Central memory CD4-positive, alpha-beta T cell (primary cell): ENCODE results near the gene ALG12.

Experiments
- DNase-seq: peaks from one replicate; pipeline ENCODE4 v3.0.0; 2022

ALG12 gene

DNA sequence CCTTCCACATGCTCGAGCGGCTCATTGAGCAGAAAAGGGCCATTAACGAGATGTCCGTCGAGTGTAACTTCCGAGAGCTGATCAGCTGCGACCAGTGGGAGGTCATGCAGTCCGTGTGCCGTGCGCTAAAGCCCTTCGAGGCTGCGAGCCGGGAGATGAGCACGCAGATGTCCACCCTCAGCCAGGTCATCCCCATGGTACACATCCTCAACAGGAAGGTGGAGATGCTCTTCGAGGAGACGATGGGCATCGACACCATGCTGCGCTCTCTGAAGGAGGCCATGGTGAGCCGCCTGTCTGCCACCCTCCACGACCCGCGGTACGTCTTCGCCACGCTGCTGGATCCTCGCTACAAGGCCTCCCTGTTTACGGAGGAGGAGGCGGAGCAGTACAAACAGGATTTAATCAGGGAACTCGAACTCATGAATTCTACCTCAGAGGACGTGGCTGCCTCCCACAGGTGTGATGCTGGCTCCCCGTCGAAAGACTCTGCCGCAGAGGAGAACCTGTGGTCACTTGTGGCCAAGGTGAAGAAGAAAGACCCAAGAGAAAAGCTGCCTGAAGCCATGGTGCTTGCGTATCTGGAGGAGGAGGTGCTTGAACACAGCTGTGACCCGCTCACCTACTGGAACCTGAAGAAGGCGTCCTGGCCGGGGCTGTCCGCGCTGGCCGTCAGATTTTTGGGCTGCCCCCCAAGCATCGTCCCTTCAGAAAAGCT lies 31.7 kb downstream of the ALG12 start:
- no peak for DNase-seq

DNA sequence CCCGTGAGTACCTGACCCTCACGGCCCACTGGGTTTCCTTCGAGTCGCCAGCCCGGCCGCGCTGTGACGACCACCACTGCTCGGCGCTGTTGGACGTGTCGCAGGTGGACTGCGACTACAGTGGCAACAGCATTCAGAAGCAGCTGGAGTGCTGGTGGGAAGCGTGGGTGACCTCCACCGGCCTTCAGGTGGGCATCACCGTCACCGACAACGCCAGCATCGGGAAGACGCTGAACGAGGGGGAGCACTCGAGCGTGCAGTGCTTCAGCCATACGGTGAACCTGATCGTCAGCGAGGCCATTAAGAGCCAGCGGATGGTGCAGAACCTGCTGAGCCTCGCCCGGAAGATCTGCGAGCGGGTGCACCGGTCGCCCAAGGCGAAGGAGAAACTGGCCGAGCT lies 32.4 kb downstream of the ALG12 start:
- no peak for DNase-seq

GRCh38 chr22:49885281-49885680 lies 33.0 kb downstream of the ALG12 start:
- DNase-seq = no peak

DNA sequence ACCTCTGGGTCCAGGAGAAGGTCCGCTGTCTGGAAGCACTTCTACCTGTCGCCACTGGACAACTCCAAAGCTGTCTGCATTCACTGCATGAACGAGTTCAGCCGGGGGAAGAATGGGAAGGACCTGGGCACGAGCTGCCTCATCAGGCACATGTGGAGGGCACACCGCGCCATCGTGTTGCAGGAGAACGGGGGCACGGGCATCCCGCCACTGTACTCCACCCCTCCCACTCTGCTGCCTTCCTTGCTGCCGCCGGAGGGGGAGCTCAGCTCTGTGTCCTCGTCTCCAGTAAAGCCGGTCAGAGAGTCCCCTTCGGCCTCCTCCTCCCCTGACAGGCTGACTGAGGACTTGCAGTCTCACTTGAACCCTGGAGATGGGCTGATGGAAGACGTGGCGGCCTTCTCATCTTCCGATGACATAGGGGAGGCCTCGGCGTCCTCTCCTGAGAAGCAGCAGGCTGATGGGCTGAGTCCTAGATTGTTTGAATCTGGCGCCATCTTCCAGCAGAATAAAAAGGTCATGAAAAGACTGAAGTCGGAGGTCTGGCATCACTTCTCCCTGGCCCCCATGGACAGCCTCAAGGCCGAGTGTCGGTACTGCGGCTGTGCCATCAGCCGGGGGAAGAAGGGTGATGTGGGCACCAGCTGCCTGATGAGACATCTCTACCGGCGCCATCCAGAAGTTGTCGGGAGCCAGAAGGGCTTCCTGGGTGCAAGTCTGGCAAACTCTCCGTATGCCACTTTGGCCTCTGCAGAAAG lies 33.6 kb downstream of the ALG12 start:
- no peak for DNase-seq

DNA sequence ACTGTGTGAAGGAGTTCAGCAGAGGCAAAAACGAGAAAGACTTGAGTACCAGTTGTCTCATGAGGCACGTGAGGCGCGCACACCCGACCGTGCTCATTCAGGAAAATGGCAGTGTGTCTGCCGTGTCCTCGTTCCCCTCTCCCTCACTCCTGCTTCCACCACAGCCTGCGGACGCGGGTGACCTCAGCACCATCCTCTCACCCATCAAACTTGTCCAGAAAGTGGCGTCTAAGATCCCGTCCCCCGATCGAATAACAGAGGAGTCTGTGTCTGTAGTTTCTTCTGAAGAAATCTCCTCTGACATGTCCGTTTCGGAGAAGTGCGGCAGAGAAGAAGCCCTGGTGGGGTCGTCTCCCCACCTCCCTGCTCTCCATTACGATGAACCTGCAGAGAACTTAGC lies 34.2 kb downstream of the ALG12 start:
- DNase-seq = no peak

- DNase-seq = no peak
These were observed 35.0 kb downstream of the ALG12 start for GRCh38 chr22:49883294-49883640.

GRCh38 chr22:49882519-49883293 lies 35.5 kb downstream of the ALG12 start:
- no peak for DNase-seq

- no peak for DNase-seq
These were observed 36.4 kb downstream of the ALG12 start for GRCh38 chr22:49881856-49882255.

DNA sequence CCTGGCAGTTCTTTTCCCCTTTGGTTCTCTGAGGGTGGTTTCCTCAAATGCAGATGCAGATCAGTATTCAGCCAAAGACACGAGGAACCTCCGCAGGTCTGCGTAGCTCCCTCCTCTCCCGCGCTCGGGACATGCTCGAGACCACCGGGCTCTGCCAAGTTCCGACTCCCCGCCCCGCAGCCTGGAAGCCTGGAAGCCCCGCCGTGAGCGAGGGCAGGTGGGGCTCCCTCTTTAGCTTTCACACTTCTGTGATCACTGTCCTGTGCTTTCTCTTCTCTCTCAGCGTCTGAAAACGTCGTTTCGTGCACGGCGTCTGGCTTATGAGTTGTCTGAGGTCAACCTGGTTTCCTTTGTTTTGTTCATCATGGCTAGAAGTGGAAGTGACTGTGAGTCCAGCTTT lies 38.0 kb downstream of the ALG12 start:
- no peak for DNase-seq

- DNase-seq = no peak
These were observed 38.4 kb downstream of the ALG12 start for GRCh38 chr22:49879871-49880270.

DNA sequence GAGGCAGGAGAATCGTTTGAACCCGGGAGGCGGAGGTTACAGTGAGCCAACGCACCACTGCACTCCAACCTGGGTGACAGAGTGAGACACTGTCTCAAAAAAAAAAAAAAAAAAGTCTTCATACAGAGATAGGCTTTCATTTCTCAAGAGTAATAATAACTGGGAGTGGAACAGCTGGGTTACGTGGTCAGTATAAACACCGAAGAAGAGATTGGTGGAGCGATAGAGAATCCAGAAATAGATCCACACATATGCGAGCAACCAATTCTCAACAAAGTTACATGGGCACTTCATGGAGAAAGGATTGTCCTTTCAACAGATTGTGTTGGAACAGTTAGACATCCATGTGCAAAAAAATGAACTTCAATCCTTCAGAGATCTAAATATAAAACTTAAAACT lies 40.0 kb downstream of the ALG12 start:
- no peak for DNase-seq

- DNase-seq = no peak
These were observed 40.6 kb downstream of the ALG12 start for GRCh38 chr22:49877642-49878041.

- DNase-seq = no peak
These were observed 44.9 kb downstream of the ALG12 start for GRCh38 chr22:49873228-49873940.

DNA sequence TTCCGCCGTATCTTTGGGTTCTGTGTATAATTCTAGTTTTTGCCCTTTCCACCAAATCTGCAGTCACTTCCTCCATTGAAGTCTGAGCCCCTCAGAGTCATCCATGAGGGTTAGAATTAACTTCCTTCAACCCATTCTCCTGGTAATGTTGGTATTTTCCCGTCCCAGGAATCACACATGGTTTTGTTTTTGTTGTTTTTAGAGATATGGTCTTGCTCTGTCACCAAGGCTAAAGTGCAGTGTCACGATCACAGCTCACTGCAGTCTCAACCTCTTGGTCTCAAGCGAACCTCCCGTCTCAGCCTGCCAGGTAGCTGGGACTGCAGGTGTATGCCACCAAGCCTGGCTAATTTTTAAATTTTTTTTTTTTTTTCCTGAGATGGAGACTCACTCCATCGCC lies 45.9 kb downstream of the ALG12 start:
- no peak for DNase-seq

- no peak for DNase-seq
These were observed 46.8 kb downstream of the ALG12 start for GRCh38 chr22:49871482-49871881.

GRCh38 chr22:49869845-49870712 lies 48.2 kb downstream of the ALG12 start:
- DNase-seq = peak; percentile 78

DNA sequence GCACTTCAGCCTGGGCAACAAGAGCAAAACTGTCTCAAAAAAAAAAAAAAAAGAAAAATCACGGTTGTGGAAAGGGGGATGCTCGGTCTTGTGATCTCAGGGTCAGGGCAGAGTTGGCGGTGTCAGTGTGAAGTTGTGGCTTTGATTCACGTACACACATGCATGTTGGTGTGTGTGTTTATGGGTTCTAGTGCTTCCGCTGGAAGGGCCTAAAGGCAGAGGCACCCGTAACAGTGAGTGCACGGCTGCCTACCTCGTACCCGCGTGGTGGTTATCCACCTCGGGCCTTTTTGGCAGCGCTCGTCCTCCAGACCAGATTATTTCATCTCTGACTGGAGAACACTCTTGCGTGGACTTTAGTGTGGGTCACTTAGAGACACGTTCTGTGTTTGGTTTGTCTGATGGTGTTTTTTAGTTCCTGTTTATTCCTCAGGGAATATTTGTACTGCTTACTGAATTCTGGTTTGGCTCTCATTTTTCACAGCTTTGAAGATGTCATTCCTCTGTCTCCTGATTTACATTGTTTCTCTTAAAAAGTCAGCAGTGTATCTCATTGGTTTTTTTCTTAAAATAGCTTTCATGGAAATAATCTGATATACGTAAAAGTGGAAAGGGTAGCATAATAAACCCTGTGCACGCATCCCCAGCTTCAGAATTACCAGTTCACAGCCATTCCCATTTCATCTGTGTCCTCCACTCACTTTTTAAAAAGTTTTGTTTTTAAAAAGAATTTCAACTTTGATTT lies 49.0 kb downstream of the ALG12 start:
- no peak for DNase-seq

DNA sequence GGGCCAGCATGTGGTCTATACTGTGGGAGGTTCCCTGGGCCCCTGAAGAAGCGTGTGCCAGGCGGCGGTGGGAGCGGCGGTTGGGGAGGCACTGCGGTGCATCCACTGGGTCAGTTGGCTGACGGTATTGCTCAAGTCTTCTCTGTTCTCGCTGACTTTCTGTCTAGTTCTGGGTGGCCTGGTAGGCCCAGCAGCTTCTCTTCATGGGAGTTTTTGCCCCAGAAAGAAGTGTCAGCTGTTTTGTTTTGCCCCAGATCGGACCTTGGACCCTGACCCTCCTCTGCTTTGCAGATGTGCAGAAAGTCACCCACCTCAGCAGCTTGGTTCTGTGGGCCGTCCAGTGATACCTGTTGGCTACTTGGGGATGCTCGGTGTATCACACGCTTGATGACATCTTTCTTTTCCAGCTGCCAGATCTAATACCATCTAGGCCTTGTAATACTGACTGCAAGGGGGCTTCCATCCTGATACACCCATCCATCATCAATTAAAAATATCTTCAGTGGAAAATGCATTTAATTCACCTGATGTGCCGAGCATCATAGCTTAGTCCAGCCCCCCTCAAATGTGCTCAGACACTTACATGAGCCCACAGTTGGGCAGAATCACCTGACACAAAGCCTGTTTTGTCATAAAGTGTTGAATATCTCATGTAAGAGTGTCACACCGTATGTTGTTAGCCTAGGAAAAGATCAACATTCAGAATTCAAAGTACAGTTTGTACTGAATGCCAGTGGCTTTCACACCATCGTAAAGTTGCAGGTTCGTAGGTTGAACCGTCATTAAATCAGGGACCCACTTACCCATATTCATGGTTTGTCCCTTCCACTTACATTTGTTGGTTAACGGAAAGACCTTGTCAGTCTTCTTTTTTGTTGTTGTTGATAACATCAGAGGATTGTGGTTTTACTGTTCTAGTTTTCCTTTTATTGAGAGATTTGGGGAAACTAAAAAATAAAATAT lies 50.7 kb downstream of the ALG12 start:
- peak; percentile 64 for DNase-seq

GRCh38 chr22:49866646-49867045 lies 51.6 kb downstream of the ALG12 start:
- DNase-seq = no peak

DNA sequence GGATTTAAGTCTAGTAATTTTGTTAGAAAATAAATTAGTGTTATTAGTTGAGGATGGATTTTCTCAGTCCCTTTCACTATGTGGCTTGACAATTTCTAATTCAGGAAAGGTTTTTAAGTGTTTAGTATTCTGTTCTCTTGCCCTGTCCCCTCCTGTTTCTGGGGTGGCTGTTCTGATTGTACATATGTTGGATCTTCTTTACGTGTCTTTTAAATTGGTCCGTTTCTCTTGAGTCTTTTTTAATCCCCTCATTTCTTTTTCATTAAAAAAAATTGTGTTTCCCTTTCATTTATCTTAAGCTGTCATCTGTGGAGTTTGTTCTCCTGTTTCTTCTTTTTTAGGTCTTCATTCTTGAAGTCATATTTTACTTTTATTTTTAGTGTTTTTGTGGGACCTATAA lies 52.1 kb downstream of the ALG12 start:
- DNase-seq = no peak
